Liver (tissue), 9 donors: ENCODE data around the gene CCT6B. TPM values are rescaled to one million over a fixed set of nuclear protein-coding genes. Genes with fewer than 3 reads are reported as not detected.

Source experiments
- DNase-seq: peaks from one replicate; pipeline ENCODE4 v3.0.0-alpha.2; 2017; ENCODE audit warnings: low spot score
- H3K27ac ChIP-seq, 2 donors: one replicate each; pipeline ENCODE4 v1.7.0; 2013; ENCODE audit warnings: inconsistent platforms in 2 of 2, low read length in 2 of 2, control low read depth in 1 of 2, low read depth in 1 of 2, mild to moderate bottlenecking in 1 of 2
- H3K27me3 ChIP-seq, 4 donors: one replicate each; pipeline versions ENCODE4 v1.6.1 to v1.7.0; 2013; ENCODE audit warnings: low read length in 3 of 4, inconsistent platforms in 1 of 4, mild to moderate bottlenecking in 1 of 4, moderate library complexity in 1 of 4; ENCODE audit not compliant: control insufficient read depth in 4 of 4, insufficient read depth in 4 of 4
- H3K36me3 ChIP-seq, 4 donors: one replicate each; pipeline versions ENCODE4 v1.6.1 to v1.7.0; 2013; ENCODE audit warnings: low read length in 3 of 4, mild to moderate bottlenecking in 3 of 4, low read depth in 1 of 4, moderate library complexity in 1 of 4; ENCODE audit not compliant: control insufficient read depth in 4 of 4, insufficient read depth in 3 of 4
- H3K4me1 ChIP-seq, 4 donors: one replicate each; pipeline versions ENCODE4 v1.6.1 to v1.7.0; 2013; ENCODE audit warnings: low read length in 3 of 4, mild to moderate bottlenecking in 3 of 4, moderate library complexity in 1 of 4; ENCODE audit not compliant: control insufficient read depth in 4 of 4, insufficient read depth in 4 of 4
- H3K4me3 ChIP-seq, 3 donors: one replicate each; pipeline versions ENCODE4 v1.6.1 to v1.7.0; 2013; ENCODE audit warnings: low read length in 3 of 3, control low read depth in 1 of 3, low read depth in 1 of 3, mild to moderate bottlenecking in 1 of 3
- H3K9ac ChIP-seq, 2 donors: one replicate each; pipeline ENCODE4 v1.7.0; 2013; ENCODE audit warnings: low read length in 2 of 2, mild to moderate bottlenecking in 2 of 2, moderate library complexity in 2 of 2, control low read depth in 1 of 2, low read depth in 1 of 2
- H3K9me3 ChIP-seq, 4 donors: one replicate each; pipeline versions ENCODE4 v1.6.1 to v1.7.0; 2013; ENCODE audit warnings: low read length in 3 of 4; ENCODE audit not compliant: control insufficient read depth in 4 of 4
- EGR1 ChIP-seq, 2 donors: IDR thresholded peaks; 2 replicates each; pipeline ENCODE4 v1.6.1; 2016 to 2018; ENCODE audit warnings: antibody characterized with exemption in 2 of 2, low read depth in 2 of 2
- FOXA1 ChIP-seq: IDR thresholded peaks from 2 replicates; pipeline ENCODE4 v1.6.1; 2016; ENCODE audit warnings: antibody characterized with exemption
- FOXA2 ChIP-seq: IDR thresholded peaks from 2 replicates; pipeline ENCODE4 v1.6.1; 2016; ENCODE audit warnings: antibody characterized with exemption
- GABPA ChIP-seq, 2 donors: IDR thresholded peaks in 1 of 2; conservative IDR thresholded peaks in 1 of 2; 2 replicates each; pipeline ENCODE4 v1.6.1; 2016; ENCODE audit warnings: antibody characterized with exemption in 2 of 2, mild to moderate bottlenecking in 1 of 2, moderate library complexity in 1 of 2
- HNF4A ChIP-seq, 2 donors: conservative IDR thresholded peaks; 2 replicates each; pipeline ENCODE4 v1.6.1; 2016; ENCODE audit warnings: antibody characterized with exemption in 2 of 2, mild to moderate bottlenecking in 2 of 2
- NR2F2 ChIP-seq: IDR thresholded peaks from 2 replicates; pipeline ENCODE4 v1.6.1; 2016; ENCODE audit warnings: antibody characterized with exemption
- RAD21 ChIP-seq, 2 donors: IDR thresholded peaks; 2 replicates each; pipeline ENCODE4 v1.6.1; 2016; ENCODE audit warnings: antibody characterized with exemption in 2 of 2, mild to moderate bottlenecking in 2 of 2
- SP1 ChIP-seq: IDR thresholded peaks from 2 replicates; pipeline ENCODE4 v1.6.1; 2018; ENCODE audit warnings: antibody characterized with exemption, mild to moderate bottlenecking
- TAF1 ChIP-seq: conservative IDR thresholded peaks from 2 replicates; pipeline ENCODE4 v1.6.1; 2016; ENCODE audit warnings: antibody characterized with exemption, mild to moderate bottlenecking
- YY1 ChIP-seq: IDR thresholded peaks from 2 replicates; pipeline ENCODE4 v1.6.1; 2016; ENCODE audit warnings: antibody characterized with exemption, mild to moderate bottlenecking
- WGBS: extraction: QIAGEN DNeasy Blood & Tissue Kit; methylation state at CpG from one replicate; pipeline ENCODE4 v1.1.7; 2013; 5-methylcytosine and 5-hydroxymethylcytosine counted together
- polyA plus RNA-seq, 2 donors: library from polyadenylated mRNA; stranded (reverse) in 1 of 2; unstranded in 1 of 2; fragments of 200-250 nt in 1 of 2; fragments of >200 nt in 1 of 2; fragmentation: Nextera tagmentation in 1 of 2; extraction: Ambion mirVana in 1 of 2; gene quantifications; one replicate each; pipeline versions ENCODE4 v1.2.1 to v1.2.3, GENCODE V29; 2013 to 2015
- total RNA-seq, 2 donors: library from RNA; depleted of rRNA; stranded (reverse); fragments of >200 nt; gene quantifications; one replicate each; pipeline ENCODE4 v1.2.3, GENCODE V29; 2014
- TF ChIP-seq, protein P1 (sequence below): IDR thresholded peaks from 2 replicates; pipeline ENCODE4 v1.6.1; 2016; ENCODE audit warnings: antibody characterized with exemption, mild to moderate bottlenecking
- TF ChIP-seq, protein P2 (sequence below): IDR thresholded peaks from 2 replicates; pipeline ENCODE4 v1.6.1; 2016; ENCODE audit warnings: antibody characterized with exemption
- TF ChIP-seq, protein P3 (sequence below): IDR thresholded peaks from 2 replicates; pipeline ENCODE4 v1.6.1; 2016; ENCODE audit warnings: antibody characterized with exemption
- TF ChIP-seq, protein P4 (sequence below): IDR thresholded peaks from 2 replicates; pipeline ENCODE4 v1.6.1; 2016; ENCODE audit warnings: antibody characterized with exemption
- donor health status: healthy.
- donor health status: healthy.
- donor health status: healthy.
- donor health status: healthy.
- donor health status: healthy.

The CCT6B gene
- total and polyA plus RNA-seq, 4 donors = 0.82 to 2.2 (median 1.4) TPM

DNA sequence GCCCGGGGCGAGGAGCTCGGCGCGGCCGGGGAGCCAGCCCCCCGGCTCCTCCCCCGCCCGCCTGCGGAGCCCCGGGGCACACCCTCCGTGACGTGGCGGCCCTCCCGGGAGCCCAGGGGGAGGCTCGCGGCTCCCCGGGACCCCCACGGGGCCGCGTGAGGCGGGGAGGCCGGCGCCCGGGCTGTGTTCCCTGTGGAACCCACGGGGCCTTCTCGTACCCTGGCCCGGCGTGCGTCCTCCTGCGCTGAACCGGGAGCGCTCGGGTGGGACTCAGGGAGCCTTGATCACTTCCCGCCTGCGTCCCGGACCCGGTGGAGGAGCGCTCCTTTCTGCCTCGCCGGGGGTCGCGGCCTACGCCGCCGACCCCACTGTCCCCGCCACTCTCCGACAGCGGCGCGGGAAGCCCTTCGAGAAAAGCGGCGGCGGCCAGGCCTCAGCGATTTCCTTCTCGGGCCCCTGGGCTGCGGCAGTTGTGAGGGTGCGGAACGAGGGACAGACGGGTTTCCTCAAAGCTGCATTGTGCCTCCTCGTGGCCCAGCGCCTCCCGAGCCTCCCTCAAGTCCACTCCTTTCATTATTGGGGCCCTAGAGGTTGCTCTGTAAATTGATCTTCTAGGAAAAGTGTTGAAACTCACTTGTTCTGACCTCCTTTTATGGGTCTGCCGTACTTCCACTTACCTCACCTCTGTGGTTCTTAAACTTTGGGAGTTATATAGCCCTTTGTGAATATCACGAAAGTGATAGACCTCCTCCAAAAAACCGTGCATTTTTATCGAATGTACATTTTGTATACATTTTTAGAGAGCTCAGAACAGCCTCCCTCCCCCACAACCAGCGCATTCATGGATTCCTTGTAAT, 19.6 kb upstream of the CCT6B start (continued):
- TF ChIP-seq, protein P1, sequence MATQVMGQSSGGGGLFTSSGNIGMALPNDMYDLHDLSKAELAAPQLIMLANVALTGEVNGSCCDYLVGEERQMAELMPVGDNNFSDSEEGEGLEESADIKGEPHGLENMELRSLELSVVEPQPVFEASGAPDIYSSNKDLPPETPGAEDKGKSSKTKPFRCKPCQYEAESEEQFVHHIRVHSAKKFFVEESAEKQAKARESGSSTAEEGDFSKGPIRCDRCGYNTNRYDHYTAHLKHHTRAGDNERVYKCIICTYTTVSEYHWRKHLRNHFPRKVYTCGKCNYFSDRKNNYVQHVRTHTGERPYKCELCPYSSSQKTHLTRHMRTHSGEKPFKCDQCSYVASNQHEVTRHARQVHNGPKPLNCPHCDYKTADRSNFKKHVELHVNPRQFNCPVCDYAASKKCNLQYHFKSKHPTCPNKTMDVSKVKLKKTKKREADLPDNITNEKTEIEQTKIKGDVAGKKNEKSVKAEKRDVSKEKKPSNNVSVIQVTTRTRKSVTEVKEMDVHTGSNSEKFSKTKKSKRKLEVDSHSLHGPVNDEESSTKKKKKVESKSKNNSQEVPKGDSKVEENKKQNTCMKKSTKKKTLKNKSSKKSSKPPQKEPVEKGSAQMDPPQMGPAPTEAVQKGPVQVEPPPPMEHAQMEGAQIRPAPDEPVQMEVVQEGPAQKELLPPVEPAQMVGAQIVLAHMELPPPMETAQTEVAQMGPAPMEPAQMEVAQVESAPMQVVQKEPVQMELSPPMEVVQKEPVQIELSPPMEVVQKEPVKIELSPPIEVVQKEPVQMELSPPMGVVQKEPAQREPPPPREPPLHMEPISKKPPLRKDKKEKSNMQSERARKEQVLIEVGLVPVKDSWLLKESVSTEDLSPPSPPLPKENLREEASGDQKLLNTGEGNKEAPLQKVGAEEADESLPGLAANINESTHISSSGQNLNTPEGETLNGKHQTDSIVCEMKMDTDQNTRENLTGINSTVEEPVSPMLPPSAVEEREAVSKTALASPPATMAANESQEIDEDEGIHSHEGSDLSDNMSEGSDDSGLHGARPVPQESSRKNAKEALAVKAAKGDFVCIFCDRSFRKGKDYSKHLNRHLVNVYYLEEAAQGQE = peak; percentile 18
- TF ChIP-seq, protein P2, sequence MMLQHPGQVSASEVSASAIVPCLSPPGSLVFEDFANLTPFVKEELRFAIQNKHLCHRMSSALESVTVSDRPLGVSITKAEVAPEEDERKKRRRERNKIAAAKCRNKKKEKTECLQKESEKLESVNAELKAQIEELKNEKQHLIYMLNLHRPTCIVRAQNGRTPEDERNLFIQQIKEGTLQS = no peak
- TF ChIP-seq FOXA1 (no peak), NR2F2 (peak; percentile 19)

GRCh38 chr17:34980353-34980680, 19.1 kb upstream of the CCT6B start, which contains the start of gene LIG3:
LIG3 (plus strand) TSS chr17:34980512; CDS start chr17:34983006, 2,494 bp downstream.
- H3K9me3 ChIP-seq = no peaks in the 10 kb centered on the region
- H3K4me3 ChIP-seq = peak within 1 kb of the TSS; percentile 45 to 89 (median 76)
- peaks cover 2 to 15% (median 11%) of the 10 kb centered on the region in 4 donors for H3K4me1 ChIP-seq
- H3K36me3 ChIP-seq = peaks cover 0 to 3% (median 0%) of the 10 kb centered on the region in 4 donors
- no peaks in the 10 kb centered on the region for H3K27me3 ChIP-seq
- peak within 1 kb of the TSS; percentile 92 to 95 for H3K27ac ChIP-seq
- WGBS = under 1% methylated on average over 39 of the region's 39 CpGs
- H3K9ac ChIP-seq = peak within 1 kb of the TSS; percentile 67 to 79
- peak; percentile 93 for DNase-seq
- peak; percentile 44 for TF ChIP-seq YY1
- TF ChIP-seq, protein P1 = peak; percentile 47
- peak; percentile 81 for TF ChIP-seq TAF1
- TF ChIP-seq EGR1 (IDR thresholded peaks at IDR 0.05; ENCODE audit: low read depth in 2 of 2) = peak; percentile 73 to 77
- TF ChIP-seq NR2F2 = no peak
- TF ChIP-seq, protein P2 = no peak
- TF ChIP-seq HNF4A (conservative IDR thresholded peaks at IDR 0.05) = no peak
- TF ChIP-seq SP1 = peak; percentile 59
- no peak for TF ChIP-seq FOXA2
- TF ChIP-seq, protein P3, sequence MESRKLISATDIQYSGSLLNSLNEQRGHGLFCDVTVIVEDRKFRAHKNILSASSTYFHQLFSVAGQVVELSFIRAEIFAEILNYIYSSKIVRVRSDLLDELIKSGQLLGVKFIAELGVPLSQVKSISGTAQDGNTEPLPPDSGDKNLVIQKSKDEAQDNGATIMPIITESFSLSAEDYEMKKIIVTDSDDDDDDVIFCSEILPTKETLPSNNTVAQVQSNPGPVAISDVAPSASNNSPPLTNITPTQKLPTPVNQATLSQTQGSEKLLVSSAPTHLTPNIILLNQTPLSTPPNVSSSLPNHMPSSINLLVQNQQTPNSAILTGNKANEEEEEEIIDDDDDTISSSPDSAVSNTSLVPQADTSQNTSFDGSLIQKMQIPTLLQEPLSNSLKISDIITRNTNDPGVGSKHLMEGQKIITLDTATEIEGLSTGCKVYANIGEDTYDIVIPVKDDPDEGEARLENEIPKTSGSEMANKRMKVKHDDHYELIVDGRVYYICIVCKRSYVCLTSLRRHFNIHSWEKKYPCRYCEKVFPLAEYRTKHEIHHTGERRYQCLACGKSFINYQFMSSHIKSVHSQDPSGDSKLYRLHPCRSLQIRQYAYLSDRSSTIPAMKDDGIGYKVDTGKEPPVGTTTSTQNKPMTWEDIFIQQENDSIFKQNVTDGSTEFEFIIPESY = no peak
- TF ChIP-seq, protein P4, sequence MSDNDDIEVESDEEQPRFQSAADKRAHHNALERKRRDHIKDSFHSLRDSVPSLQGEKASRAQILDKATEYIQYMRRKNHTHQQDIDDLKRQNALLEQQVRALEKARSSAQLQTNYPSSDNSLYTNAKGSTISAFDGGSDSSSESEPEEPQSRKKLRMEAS = peak; percentile 94
- peak in 1 of 2 donors; percentile 23 for TF ChIP-seq RAD21 (IDR thresholded peaks at IDR 0.05)
- no peak for TF ChIP-seq FOXA1
- TF ChIP-seq GABPA (IDR thresholded peaks at IDR 0.05 in 1 of 2, conservative IDR thresholded peaks at IDR 0.05 in 1 of 2) = peak in 1 of 2 donors; percentile 66
